D721Med (cell line): ENCODE measurements around the gene GUCY1A2.

ENCODE experiments used
- DNase-seq: peaks from one replicate; pipeline ENCODE4 v3.0.0; 2011; ENCODE audit warnings: low spot score; ENCODE audit not compliant: insufficient read length
- FAIRE-seq: peaks from 2 replicates; lab custom pipeline; 2011; peaks lifted over from hg19 to GRCh38; lab: Jason Lieb, UNC
- TF ChIP-seq, protein P1 (sequence below): IDR thresholded peaks from 2 replicates; pipeline ENCODE4 v1.5.1; 2012; ENCODE audit warnings: mild to moderate bottlenecking, control low read depth; ENCODE audit not compliant: insufficient read depth; ENCODE audit errors: missing control alignments

Gene GUCY1A2

DNA sequence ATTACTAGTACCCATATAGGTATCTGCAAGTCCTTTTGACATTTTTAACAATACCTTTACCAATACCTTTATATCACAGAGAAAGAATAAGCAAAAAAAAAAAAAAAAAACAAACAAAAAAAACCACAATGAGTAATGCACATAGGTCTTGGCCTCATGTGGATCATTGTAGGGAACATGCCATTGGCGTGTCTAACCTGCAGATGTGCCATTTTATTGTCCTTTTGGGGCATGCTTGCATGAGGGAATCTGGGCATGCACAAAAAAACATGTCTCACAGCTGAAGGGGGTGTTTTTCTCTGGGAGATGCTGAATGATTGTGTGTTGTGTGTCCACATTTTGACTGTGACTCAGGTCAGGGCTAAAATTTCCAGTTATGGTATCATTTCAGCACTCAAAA is 361.6 kb downstream of the GUCY1A2 start:
- FAIRE-seq (no peak), DNase-seq (no peak)
- TF ChIP-seq, protein P1, sequence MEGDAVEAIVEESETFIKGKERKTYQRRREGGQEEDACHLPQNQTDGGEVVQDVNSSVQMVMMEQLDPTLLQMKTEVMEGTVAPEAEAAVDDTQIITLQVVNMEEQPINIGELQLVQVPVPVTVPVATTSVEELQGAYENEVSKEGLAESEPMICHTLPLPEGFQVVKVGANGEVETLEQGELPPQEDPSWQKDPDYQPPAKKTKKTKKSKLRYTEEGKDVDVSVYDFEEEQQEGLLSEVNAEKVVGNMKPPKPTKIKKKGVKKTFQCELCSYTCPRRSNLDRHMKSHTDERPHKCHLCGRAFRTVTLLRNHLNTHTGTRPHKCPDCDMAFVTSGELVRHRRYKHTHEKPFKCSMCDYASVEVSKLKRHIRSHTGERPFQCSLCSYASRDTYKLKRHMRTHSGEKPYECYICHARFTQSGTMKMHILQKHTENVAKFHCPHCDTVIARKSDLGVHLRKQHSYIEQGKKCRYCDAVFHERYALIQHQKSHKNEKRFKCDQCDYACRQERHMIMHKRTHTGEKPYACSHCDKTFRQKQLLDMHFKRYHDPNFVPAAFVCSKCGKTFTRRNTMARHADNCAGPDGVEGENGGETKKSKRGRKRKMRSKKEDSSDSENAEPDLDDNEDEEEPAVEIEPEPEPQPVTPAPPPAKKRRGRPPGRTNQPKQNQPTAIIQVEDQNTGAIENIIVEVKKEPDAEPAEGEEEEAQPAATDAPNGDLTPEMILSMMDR: no peak

DNA sequence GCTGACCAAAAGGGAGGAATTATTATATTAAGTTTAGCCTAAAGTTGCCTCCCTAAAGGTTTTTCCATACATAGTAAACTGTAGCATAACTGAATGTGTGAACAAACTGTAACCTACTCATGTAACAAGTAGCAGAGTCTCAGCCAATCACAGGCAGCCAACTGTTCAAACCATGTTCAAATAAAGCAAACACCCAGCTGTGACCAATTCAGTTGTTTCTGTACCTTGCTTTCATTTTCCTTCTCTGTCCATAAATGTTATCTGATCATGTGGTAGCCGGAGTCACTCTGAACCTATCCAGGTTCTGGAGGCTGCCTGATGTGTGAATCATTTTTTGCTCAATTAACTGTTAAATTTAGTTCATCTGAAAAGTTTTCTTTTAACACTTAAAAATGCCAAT is 373.5 kb downstream of the GUCY1A2 start:
- TF ChIP-seq, protein P1: no peak
- FAIRE-seq (peak; percentile 6), DNase-seq (no peak)

DNA sequence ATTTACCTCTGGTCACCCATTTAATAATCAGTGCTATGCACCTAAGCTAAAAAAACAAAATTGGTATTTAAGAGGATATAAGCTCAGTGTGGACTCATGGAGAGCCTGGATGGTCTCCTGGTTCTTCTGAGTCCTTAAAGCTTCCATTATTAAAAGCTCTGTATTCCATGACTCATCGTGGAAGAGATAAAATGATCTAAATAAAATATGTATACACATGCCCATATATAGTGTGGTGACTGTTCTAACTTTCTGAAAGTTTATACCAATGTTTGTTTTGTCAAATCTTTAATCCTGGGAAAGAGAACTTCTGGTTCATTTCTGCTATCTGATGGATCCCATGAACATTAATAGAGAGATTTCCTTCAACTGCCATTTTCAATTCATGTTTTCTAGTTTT is 375.9 kb downstream of the GUCY1A2 start:
- TF ChIP-seq, protein P1: no peak
- FAIRE-seq (no peak), DNase-seq (no peak)

DNA sequence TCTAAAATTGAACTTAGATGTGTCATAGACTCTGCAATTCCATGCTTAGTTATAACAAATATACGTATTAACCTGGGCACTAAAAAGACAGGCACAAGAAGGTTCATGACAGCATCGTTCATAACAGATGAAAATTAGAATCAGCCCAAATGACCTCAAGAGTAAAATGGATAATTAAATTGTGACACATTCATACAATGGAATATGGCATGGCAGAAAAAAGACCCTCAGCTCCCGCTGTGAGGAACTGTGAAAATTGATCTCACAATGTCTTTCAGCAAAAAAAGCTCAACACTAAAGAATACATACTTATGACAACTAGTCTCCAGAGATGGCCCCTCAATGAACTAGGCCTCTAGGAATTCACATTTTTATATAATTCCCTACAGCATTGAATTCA is 386.0 kb downstream of the GUCY1A2 start:
- DNase-seq: no peak
- FAIRE-seq: no peak
- TF ChIP-seq, protein P1: no peak

DNA sequence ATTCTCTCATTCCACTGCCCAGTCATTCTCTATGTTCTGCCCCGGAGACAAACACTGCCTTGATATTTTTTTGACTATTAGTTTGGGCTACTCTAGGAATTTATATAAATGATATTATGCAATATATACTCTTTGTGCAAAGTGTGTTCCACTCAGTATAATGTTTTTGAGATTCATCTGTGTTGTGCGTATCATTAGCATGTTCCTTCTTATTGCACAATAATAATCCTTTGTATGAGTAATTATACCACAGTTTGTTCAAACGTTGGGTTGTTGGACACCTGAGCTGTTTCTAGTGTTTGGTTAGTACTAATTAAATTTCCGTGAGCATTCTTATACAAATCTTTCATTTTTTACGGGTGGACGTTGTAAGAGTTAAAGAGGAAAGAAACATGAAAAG is 390.6 kb downstream of the GUCY1A2 start:
- TF ChIP-seq, protein P1: no peak
- DNase-seq: no peak
- FAIRE-seq: no peak

DNA sequence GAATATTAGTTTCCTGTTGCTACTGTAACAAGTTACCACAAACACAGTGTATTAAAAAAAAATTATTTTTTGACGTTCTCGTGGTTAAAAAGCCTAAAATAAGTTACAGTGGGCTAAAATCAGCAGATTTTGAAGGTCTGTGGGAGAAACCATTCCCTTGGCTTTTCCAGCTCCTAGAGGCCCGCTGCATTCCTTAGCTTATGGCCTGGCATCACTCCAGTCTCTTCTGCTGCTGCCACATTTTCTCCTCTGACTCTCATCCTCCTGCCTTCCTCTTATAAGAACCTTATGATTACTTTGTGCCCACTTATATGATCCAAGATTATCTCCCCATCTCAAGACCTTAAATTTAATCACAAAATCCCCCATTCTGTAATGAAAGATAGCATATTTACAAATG is 392.7 kb downstream of the GUCY1A2 start:
- FAIRE-seq: no peak
- TF ChIP-seq, protein P1: no peak
- DNase-seq: no peak

DNA sequence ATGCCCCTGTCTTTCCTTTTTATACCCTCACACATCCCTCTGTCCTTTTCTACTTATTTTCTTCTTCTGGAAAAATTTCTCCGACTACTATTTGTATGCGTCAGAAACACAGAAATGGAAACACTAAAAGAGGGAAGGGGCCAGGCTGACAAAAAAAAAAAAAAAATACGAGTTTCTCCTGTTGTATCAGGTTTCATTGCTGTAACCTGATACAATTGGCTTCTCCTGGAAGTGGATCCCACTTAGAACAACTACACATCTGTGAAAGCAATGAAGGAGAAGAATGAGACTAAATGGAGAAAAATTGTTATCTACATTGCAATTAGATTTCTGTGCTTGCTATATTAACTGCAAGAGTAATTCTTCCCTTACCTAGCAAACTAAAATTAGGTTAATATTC is 393.9 kb downstream of the GUCY1A2 start:
- DNase-seq: no peak
- no peak for FAIRE-seq
- TF ChIP-seq, protein P1: no peak
